OCI-LY7 (cell line): ENCODE results near the gene KLHL6. TPM values are rescaled to one million over a fixed set of nuclear protein-coding genes. Genes with fewer than 3 reads are reported as not detected.
A peak's percentile ranks its signal among the peaks of the same experiment; 100 is the strongest.

ENCODE experiments used
- BruUV-seq: library from RNA; stranded (reverse); fragments of 400-500 nt; replicated peaks from 2 replicates; lab custom pipeline; 2021; lab: Mats Ljungman, UMichigan
- CTCF ChIA-PET: fragments of 300-600 bp; sonication (Branson Sonifier 250); formaldehyde crosslinking; loops from one replicate; lab custom pipeline; 2022; ENCODE audit warnings: antibody characterized with exemption; ENCODE audit not compliant: unreplicated experiment; lab: Charles Lee
- POLR2A ChIA-PET: fragments of 300-600 bp; sonication (Branson Sonifier 250); formaldehyde crosslinking; loops from one replicate; lab custom pipeline; 2022; ENCODE audit warnings: antibody characterized with exemption; lab: Charles Lee
- DNase-seq: peaks from one replicate; pipeline ENCODE4 v3.0.0-alpha.2; 2015; ENCODE audit warnings: low spot score
- H2AFZ ChIP-seq: fragments of 200-600 bp; sonication (generic), shearing (Covaris generic); 2 replicates; pipeline ENCODE4 v1.6.1; 2014; ENCODE audit warnings: mild to moderate bottlenecking, antibody characterized with exemption, low read length, moderate library complexity
- H3K27ac ChIP-seq: fragments of 200-600 bp; sonication (generic); 2 replicates; pipeline ENCODE4 v1.5.1; 2014; ENCODE audit warnings: mixed run types, low read depth, mild to moderate bottlenecking, moderate library complexity, low read length, inconsistent platforms; ENCODE audit not compliant: poor library complexity, severe bottlenecking
- H3K36me3 ChIP-seq: fragments of 200-600 bp; sonication (generic); 2 replicates; pipeline ENCODE4 v1.6.1; 2014; ENCODE audit warnings: mild to moderate bottlenecking, antibody characterized with exemption, low read length, moderate library complexity, mixed read lengths; ENCODE audit not compliant: insufficient read depth
- H3K4me1 ChIP-seq: fragments of 200-600 bp; sonication (generic); 2 replicates; pipeline ENCODE4 v1.5.1; 2014; ENCODE audit warnings: mild to moderate bottlenecking, low read length; ENCODE audit not compliant: insufficient read depth, poor library complexity, severe bottlenecking
- H3K4me2 ChIP-seq: fragments of 200-600 bp; sonication (generic); 2 replicates; pipeline ENCODE4 v1.6.1; 2014; ENCODE audit warnings: mild to moderate bottlenecking, low read length
- H3K4me3 ChIP-seq: fragments of 200-600 bp; sonication (generic); 2 replicates; pipeline ENCODE4 v1.5.1; 2014; ENCODE audit warnings: mild to moderate bottlenecking, low read depth, low read length; ENCODE audit not compliant: poor library complexity, severe bottlenecking
- H3K79me2 ChIP-seq: fragments of 200-600 bp; sonication (generic); 2 replicates; pipeline ENCODE4 v1.6.1; 2016; ENCODE audit warnings: low read depth, mild to moderate bottlenecking, low read length, moderate library complexity, mixed read lengths; ENCODE audit not compliant: insufficient read depth
- H3K9me2 ChIP-seq: fragments of 200-600 bp; sonication (generic); 2 replicates; pipeline ENCODE4 v1.6.1; 2016; ENCODE audit warnings: mild to moderate bottlenecking, low read length, mixed read lengths; ENCODE audit not compliant: insufficient read depth
- H3K9me3 ChIP-seq: fragments of 200-600 bp; sonication (generic); 2 replicates; pipeline ENCODE4 v1.6.1; 2014; ENCODE audit warnings: mild to moderate bottlenecking, mixed run types, low read length, mixed read lengths
- H4K20me1 ChIP-seq: fragments of 200-600 bp; sonication (generic); 2 replicates; pipeline ENCODE4 v1.6.1; 2014; ENCODE audit warnings: mild to moderate bottlenecking, antibody characterized with exemption, low read length, moderate library complexity, mixed read lengths; ENCODE audit not compliant: insufficient read depth
- EZH2phosphoT487 ChIP-seq: fragments of 200-600 bp; sonication (generic); IDR thresholded peaks from 2 replicates; pipeline ENCODE4 v1.6.1; 2018; ENCODE audit warnings: low read depth, borderline replicate concordance, mild to moderate bottlenecking, mixed run types, antibody characterized with exemption, low read length, moderate library complexity, mixed read lengths
- intact Hi-C: fragments of 100-400 bp; cut with micrococcal nuclease; formaldehyde crosslinking; loops from one replicate; pipeline ENCODE4 v1.10.0; 2022; ENCODE audit not compliant: unreplicated experiment
- total RNA-seq, 2 experiments: library from RNA; depleted of rRNA in 1 of 2; stranded (reverse); fragments of >200 nt in 1 of 2; shearing (Covaris generic) in 1 of 2; gene quantifications; 2 replicates each; pipeline ENCODE4 v1.2.3, GENCODE V29; 2014 to 2022
- TF ChIP-seq, protein P1 (sequence below): fragments of 200-600 bp; sonication (generic); conservative IDR thresholded peaks from 2 replicates; pipeline ENCODE4 v1.5.1; 2014; ENCODE audit warnings: mild to moderate bottlenecking, antibody characterized with exemption, low read length, moderate library complexity, mixed read lengths

KLHL6 gene
- total RNA-seq, 2 experiments from 2014 or later = 143 to 169 TPM

DNA sequence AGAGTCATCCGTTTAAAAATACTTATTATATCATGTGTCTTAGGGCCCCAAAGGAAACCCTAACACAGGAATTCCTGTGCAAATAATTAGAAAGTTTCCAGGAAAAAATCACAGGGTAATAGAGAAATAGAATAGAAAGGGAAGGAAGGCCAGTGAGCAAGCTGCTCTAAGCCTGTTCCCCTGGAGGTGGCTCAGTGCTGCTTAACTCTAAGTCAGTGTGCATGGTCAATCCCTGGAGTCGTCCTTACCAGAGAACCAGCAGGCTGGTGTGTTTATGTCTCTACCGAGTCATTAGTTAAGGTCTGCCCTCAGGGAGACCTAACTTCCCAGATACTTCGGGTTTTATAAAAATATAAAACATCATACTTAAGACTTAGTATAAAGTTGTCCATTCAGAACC is 106.1 kb downstream of the KLHL6 start:
- Histone ChIP-seq H3K4me2 (no peak overlapping the region), H3K27ac (no peak overlapping the region), H2AFZ (no peak overlapping the region), H3K79me2 (no peaks in the 10 kb centered on the region), H3K4me1 (peaks cover 8% of the 10 kb centered on the region), H3K9me3 (peaks cover 7% of the 10 kb centered on the region), H4K20me1 (no peaks in the 10 kb centered on the region), H3K9me2 (no peaks in the 10 kb centered on the region), H3K4me3 (no peak overlapping the region), H3K36me3 (no peaks in the 10 kb centered on the region)
- no TSS peak for BruUV-seq
- ChIA-PET POLR2A (interaction anchor here (0.6 to 0.7 kb wide), 2 partner anchors 350 to 567 kb away, joined by 3 read pairs; partner anchors contain the start of gene MCCC1), CTCF (no interaction called here)
- intact Hi-C loops = no loop called here
- peak; percentile 16 for DNase-seq
- TF ChIP-seq EZH2phosphoT487 = no peak
- TF ChIP-seq, protein P1, sequence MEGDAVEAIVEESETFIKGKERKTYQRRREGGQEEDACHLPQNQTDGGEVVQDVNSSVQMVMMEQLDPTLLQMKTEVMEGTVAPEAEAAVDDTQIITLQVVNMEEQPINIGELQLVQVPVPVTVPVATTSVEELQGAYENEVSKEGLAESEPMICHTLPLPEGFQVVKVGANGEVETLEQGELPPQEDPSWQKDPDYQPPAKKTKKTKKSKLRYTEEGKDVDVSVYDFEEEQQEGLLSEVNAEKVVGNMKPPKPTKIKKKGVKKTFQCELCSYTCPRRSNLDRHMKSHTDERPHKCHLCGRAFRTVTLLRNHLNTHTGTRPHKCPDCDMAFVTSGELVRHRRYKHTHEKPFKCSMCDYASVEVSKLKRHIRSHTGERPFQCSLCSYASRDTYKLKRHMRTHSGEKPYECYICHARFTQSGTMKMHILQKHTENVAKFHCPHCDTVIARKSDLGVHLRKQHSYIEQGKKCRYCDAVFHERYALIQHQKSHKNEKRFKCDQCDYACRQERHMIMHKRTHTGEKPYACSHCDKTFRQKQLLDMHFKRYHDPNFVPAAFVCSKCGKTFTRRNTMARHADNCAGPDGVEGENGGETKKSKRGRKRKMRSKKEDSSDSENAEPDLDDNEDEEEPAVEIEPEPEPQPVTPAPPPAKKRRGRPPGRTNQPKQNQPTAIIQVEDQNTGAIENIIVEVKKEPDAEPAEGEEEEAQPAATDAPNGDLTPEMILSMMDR = no peak

DNA sequence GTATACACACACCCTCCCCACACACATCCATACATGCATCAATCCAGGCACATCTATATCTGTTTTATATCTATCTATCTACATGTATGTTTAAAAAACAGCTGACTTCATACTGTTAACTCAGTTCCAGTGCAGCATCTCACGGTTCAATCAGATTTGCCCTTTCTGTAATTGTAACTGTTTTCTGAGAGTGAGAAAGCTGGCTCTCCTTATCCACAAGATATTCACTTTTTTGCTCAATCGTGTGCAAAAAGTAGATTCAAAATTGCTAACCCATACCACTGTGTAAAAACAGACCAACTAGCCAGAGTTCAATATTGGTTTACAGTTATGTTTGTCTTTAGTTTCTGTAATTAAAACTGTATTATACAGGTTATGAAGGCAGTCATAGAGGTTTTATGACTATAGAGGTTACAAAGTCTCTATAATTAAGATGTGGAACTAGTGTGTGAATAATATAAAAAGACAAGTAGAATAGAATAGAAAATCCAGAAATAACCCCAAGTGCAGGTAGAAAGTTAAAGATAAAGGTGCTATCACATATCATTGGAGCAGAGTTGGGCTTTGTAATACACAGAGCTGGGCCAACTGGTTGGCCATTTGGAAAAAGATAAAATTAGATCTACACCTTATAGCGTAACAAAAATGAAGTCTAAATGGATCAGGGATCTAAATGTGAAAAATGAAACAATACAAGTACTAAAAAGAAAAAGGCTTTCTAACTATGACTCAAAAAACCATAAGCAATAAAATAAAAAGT is 107.0 kb downstream of the KLHL6 start:
- DNase-seq = no peak
- no TSS peak for BruUV-seq
- ChIA-PET POLR2A (interaction anchor here (0.5 to 1.0 kb wide), 4 partner anchors 9 to 676 kb away, joined by 3 to 5 read pairs (median 3); partner anchors contain the start of gene MCF2L2), CTCF (no interaction called here)
- Histone ChIP-seq H3K79me2 (no peaks in the 10 kb centered on the region), H3K4me2 (peak overlapping the region; percentile 89), H3K4me3 (peak overlapping the region; percentile 73), H3K9me3 (peaks cover 15% of the 10 kb centered on the region), H3K27ac (no peak overlapping the region), H3K9me2 (no peaks in the 10 kb centered on the region), H2AFZ (peak overlapping the region; percentile 94), H3K36me3 (no peaks in the 10 kb centered on the region), H3K4me1 (peaks cover 8% of the 10 kb centered on the region), H4K20me1 (no peaks in the 10 kb centered on the region)
- intact Hi-C loops = no loop called here
- no peak for TF ChIP-seq EZH2phosphoT487
- TF ChIP-seq, protein P1 = no peak
